Mononuclear cell (primary cell): ENCODE measurements around the gene TRIP10. TPM values are rescaled to one million over a fixed set of nuclear protein-coding genes. Genes with fewer than 3 reads are reported as not detected.
A peak's percentile ranks its signal among the peaks of the same experiment; 100 is the strongest.
"Not testable (repeated sequence)": the region's sequence is repeated elsewhere in the genome, so short reads cannot be mapped to it uniquely, and the experiment has no call there.

Source experiments
- H3K27me3 ChIP-seq: 2 replicates; pipeline ENCODE4 v1.6.0; 2011; ENCODE audit warnings: low read length, control low read depth; ENCODE audit not compliant: insufficient read depth
- H3K4me1 ChIP-seq: 2 replicates; pipeline ENCODE4 v1.5.1; 2011; ENCODE audit warnings: mild to moderate bottlenecking, low read length, control low read depth; ENCODE audit not compliant: insufficient read depth
- H3K4me3 ChIP-seq: 2 replicates; pipeline ENCODE4 v1.5.1; 2011; ENCODE audit warnings: mild to moderate bottlenecking, low read length, moderate library complexity
- H3K9me3 ChIP-seq: 2 replicates; pipeline ENCODE4 v1.5.1; 2011; ENCODE audit warnings: low read depth, mild to moderate bottlenecking, control low read depth, low read length
- total RNA-seq: library from RNA; depleted of rRNA; stranded (reverse); fragments of >200 nt; gene quantifications from one replicate; pipeline ENCODE4 v1.2.3, GENCODE V29; 2012

Gene TRIP10
- total RNA-seq, 1 donor: 4.2 TPM

- Histone ChIP-seq H3K4me1 (peaks cover 65% of the 10 kb centered on the region), H3K9me3 (no peaks in the 10 kb centered on the region), H3K27me3 (no peaks in the 10 kb centered on the region), H3K4me3 (no peak overlapping the region)
Measured at GRCh38 chr19:6796278-6796677, 56.8 kb downstream of the TRIP10 start.

GRCh38 chr19:6797646-6798045, 58.2 kb downstream of the TRIP10 start:
- Histone ChIP-seq H3K9me3 (no peaks in the 10 kb centered on the region), H3K27me3 (no peaks in the 10 kb centered on the region), H3K4me3 (no peak overlapping the region), H3K4me1 (peaks cover 62% of the 10 kb centered on the region)

GRCh38 chr19:6800160-6800790, 60.8 kb downstream of the TRIP10 start:
- H3K9me3 ChIP-seq, H3K4me3 ChIP-seq, H3K27me3 ChIP-seq: not testable (repeated sequence)
- peaks cover 75% of the 10 kb centered on the region for H3K4me1 ChIP-seq

- Histone ChIP-seq H3K27me3 (no peaks in the 10 kb centered on the region), H3K4me3 (peak overlapping the region; percentile 40), H3K4me1 (peaks cover 75% of the 10 kb centered on the region), H3K9me3 (no peaks in the 10 kb centered on the region)
Measured at GRCh38 chr19:6800991-6801484, 61.6 kb downstream of the TRIP10 start.

Other genes starting within 250 kb of the TRIP10 start
- 0.10 TPM for gene TUBB4A, start 237.4 kb upstream of the TRIP10 start, total RNA-seq
- 10.5 TPM for gene TNFSF9, start 208.7 kb upstream of the TRIP10 start, total RNA-seq
- 1.4 TPM for gene CD70, start 148.5 kb upstream of the TRIP10 start, total RNA-seq
- gene TNFSF14, start 69.5 kb upstream of the TRIP10 start, total RNA-seq: 13.0 TPM
- gene C3, start 19.0 kb upstream of the TRIP10 start, total RNA-seq: 3.1 TPM
- 43.9 TPM for gene GPR108, start 2.1 kb upstream of the TRIP10 start, total RNA-seq
- 14.0 TPM for gene SH2D3A, start 27.8 kb downstream of the TRIP10 start, total RNA-seq
- gene VAV1, start 33.0 kb downstream of the TRIP10 start, total RNA-seq: 46.8 TPM
- 15.4 TPM for gene ADGRE1, start 147.9 kb downstream of the TRIP10 start, total RNA-seq